ENCODE measurements around the gene ATP8B4. TPM values are rescaled to one million over a fixed set of nuclear protein-coding genes. Genes with fewer than 3 reads are reported as not detected.

Gene ATP8B4
- total and polyA plus RNA-seq, 4 donors: 1.9 to 19.7 (median 12.4) TPM

GRCh38 chr15:49908236-49908932 lies 210.6 kb downstream of the ATP8B4 start (continued):
- TF ChIP-seq RAD21 (IDR thresholded peaks at IDR 0.05) (no peak), ATF3 (IDR thresholded peaks at IDR 0.05) (no peak)

GRCh38 chr15:49906966-49907365 lies 212.1 kb downstream of the ATP8B4 start:
- DNase-seq (ENCODE audit: low spot score): no peak
- 52% methylated on average over 1 of the region's 1 CpG for WGBS
- H3K4me3 ChIP-seq (ENCODE audit: low read depth in 1 of 3, low read length in 3 of 3): no peak overlapping the region
- TF ChIP-seq RXRA (IDR thresholded peaks at IDR 0.05) (no peak), JUND (IDR thresholded peaks at IDR 0.05) (no peak), ZBTB33 (IDR thresholded peaks at IDR 0.05) (no peak), YY1 (IDR thresholded peaks at IDR 0.05) (no peak), SP1 (IDR thresholded peaks at IDR 0.05) (no peak), CTCF (IDR thresholded peaks at IDR 0.05; ENCODE audit: low read depth, low read length, missing input control) (no peak), GABPA (IDR thresholded peaks at IDR 0.05 in 1 of 2, conservative IDR thresholded peaks at IDR 0.05 in 1 of 2) (no peak), REST (IDR thresholded peaks at IDR 0.05) (no peak), ATF3 (IDR thresholded peaks at IDR 0.05) (no peak), FOXA2 (IDR thresholded peaks at IDR 0.05) (no peak), EGR1 (IDR thresholded peaks at IDR 0.05; ENCODE audit: low read depth in 2 of 2) (no peak), MAX (IDR thresholded peaks at IDR 0.05) (no peak), RAD21 (IDR thresholded peaks at IDR 0.05) (no peak), HNF4G (IDR thresholded peaks at IDR 0.05) (no peak)
- no peak overlapping the region for H3K9ac ChIP-seq (ENCODE audit: low read depth in 1 of 2, low read length in 2 of 2)
- peaks cover 0 to 5% (median 0%) of the 10 kb centered on the region in 4 donors for H3K9me3 ChIP-seq (ENCODE audit: control insufficient read depth in 4 of 4, low read length in 3 of 4)
- H3K36me3 ChIP-seq (ENCODE audit: control insufficient read depth in 4 of 4, insufficient read depth in 3 of 4, low read depth in 1 of 4, low read length in 3 of 4): no peaks in the 10 kb centered on the region
- H3K27ac ChIP-seq (ENCODE audit: low read depth in 1 of 2, low read length in 2 of 2): no peak overlapping the region
- no peaks in the 10 kb centered on the region for H3K27me3 ChIP-seq (ENCODE audit: control insufficient read depth in 4 of 4, insufficient read depth in 4 of 4, low read length in 3 of 4)
- H3K4me1 ChIP-seq (ENCODE audit: control insufficient read depth in 4 of 4, insufficient read depth in 4 of 4, low read length in 3 of 4): peaks cover 0 to 2% (median 0%) of the 10 kb centered on the region in 4 donors

Measured in liver (tissue), 9 donors.